Karpas-422 (cell line): ENCODE data around the gene ZWILCH. TPM values are rescaled to one million over a fixed set of nuclear protein-coding genes. Genes with fewer than 3 reads are reported as not detected.

Source experiments
- small RNA-seq: library from RNA; depleted of rRNA; stranded (forward); fragments of <200 nt; gene quantifications from one replicate; pipeline ENCODE3, GENCODE V24; 2014
- total RNA-seq: library from RNA; depleted of rRNA; stranded (reverse); fragments of >200 nt; shearing (Covaris generic); gene quantifications from 2 replicates; pipeline ENCODE4 v1.2.3, GENCODE V29; 2014; ENCODE audit warnings: low replicate concordance; rRNA removed

The ZWILCH gene
- total RNA-seq, 1 experiment from 2014 or later = 20.8 TPM

Small RNA genes lying within 50 kb of the gene (small RNA-seq; reads per million reads assigned to genes)
- 0.36 reads per million for gene MIR4512
- not detected for gene RF01159
- not detected for gene SNORD16
- not detected for gene SNORD18A
- not detected for gene SNORD18B
- gene SNORD18C = not detected

Other genes with a start within 250 kb of the ZWILCH start
- 25.5 and 40.2 TPM in 2 replicates for gene DIS3L, start 211.8 kb upstream of the ZWILCH start, total RNA-seq
- 8.4 and 16.5 TPM in 2 replicates for gene TIPIN, start 148.6 kb upstream of the ZWILCH start, total RNA-seq
- 38.1 and 46.6 TPM in 2 replicates for gene MAP2K1, start 118.4 kb upstream of the ZWILCH start, total RNA-seq
- 20.2 and 33.0 TPM in 2 replicates for gene SNAPC5, start 7.6 kb upstream of the ZWILCH start, total RNA-seq
- 5,548 and 5,820 TPM in 2 replicates for gene RPL4, start 471 bp upstream of the ZWILCH start, total RNA-seq
- not detected in 2 replicates for gene LCTL, start 60.7 kb downstream of the ZWILCH start, total RNA-seq
- gene SMAD6, start 196.9 kb downstream of the ZWILCH start, total RNA-seq = 0.89 and 1.8 TPM in 2 replicates